Stimulated activated effector memory CD8-positive, alpha-beta T cell treated with anti-CD3 and anti-CD28 coated beads, Interleukin-12 subunit alpha, Interleukin-12 subunit beta, amount 100 ng/mL, for 72 hours (primary cell): ENCODE data around the gene OPA1.

Experiments used
- ATAC-seq: fragments of 150-1000 bp; cut with Tn5 transposase; 2 replicates; pipeline ENCODE4 v1.10.0; 2021
- DNase-seq, 2 donors: peaks; one replicate each; pipeline ENCODE4 v3.0.0; 2021 to 2022; ENCODE audit warnings: low spot score in 2 of 2
- H3K27ac Mint-ChIP-seq: one replicate; pipeline ENCODE4 v1.8.0; 2022; ENCODE audit warnings: mild to moderate bottlenecking, mixed read lengths
- H3K36me3 Mint-ChIP-seq: one replicate; pipeline ENCODE4 v1.8.0; 2022; ENCODE audit warnings: mild to moderate bottlenecking, mixed read lengths
- H3K4me1 Mint-ChIP-seq: one replicate; pipeline ENCODE4 v1.8.0; 2022; ENCODE audit warnings: mixed read lengths
- H3K4me3 Mint-ChIP-seq: one replicate; pipeline ENCODE4 v1.8.0; 2022; ENCODE audit warnings: mild to moderate bottlenecking, mixed read lengths
- H3K9me3 Mint-ChIP-seq: one replicate; pipeline ENCODE4 v1.8.0; 2022; ENCODE audit warnings: mixed read lengths

Gene OPA1

DNA sequence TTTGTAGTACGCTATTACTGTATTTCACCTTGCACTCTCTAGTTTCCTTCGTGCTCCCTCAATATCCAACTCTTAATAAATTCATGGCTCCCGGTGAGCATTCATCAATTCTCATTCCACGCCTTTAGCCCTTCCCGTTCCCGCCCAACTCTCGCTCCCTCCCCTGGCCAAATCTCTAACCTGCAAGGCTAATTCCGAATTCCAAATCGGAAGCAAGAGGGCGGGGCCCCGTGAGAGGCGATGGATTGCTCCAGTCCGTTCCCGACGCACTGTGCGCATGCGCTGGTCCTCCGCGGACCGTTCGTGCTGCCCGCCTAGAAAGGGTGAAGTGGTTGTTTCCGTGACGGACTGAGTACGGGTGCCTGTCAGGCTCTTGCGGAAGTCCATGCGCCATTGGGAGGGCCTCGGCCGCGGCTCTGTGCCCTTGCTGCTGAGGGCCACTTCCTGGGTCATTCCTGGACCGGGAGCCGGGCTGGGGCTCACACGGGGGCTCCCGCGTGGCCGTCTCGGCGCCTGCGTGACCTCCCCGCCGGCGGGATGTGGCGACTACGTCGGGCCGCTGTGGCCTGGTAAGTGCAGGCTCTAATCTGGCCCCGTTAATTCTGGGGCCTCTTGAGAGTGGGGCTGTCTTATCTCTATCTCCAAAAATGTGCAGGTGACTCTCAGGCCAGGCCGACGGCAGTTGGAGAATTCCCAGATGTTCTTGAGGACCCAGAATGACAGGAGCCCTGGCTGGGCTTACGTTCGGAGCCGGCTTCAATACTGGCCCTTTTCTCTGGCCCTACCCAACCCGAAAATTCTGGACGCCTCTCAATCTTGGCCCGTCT is at the start of gene OPA1:
TSS of gene OPA1 (plus strand) at position 368 of the 827 bp plus-strand sequence. CDS start at position 538, 170 bp downstream.
- DNase-seq (peak; percentile 80 to 95), ATAC-seq (peak; percentile 96)
- H3K36me3 Mint-ChIP-seq = peaks cover 41% of the 10 kb centered on the region
- peaks cover 29% of the 10 kb centered on the region for H3K4me1 Mint-ChIP-seq
- H3K9me3 Mint-ChIP-seq = no peaks in the 10 kb centered on the region
- H3K4me3 Mint-ChIP-seq = peak within 1 kb of the TSS; percentile 91
- H3K27ac Mint-ChIP-seq = peak within 1 kb of the TSS; percentile 99

DNA sequence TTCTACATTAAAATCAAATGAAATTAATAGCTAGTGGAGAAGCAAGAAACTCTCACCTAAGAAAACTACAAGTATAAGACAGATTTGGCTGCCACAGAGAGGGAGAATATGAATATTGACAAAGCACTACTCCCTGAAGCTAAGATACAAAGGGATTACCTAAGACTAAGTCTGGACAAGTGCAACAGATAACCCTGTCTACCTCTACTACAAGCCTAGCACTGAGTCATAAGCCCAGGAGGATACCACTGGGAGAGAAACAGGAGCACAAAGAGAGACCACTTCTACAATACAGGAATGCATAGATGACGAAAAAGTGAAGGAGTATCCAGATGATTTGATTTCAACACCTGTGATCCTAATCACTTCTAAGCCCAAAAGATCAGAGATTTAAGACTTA is 48.7 kb upstream of the OPA1 start:
- Mint-ChIP-seq H3K36me3 (no peaks in the 10 kb centered on the region), H3K27ac (no peak overlapping the region), H3K9me3 (no peaks in the 10 kb centered on the region), H3K4me1 (no peaks in the 10 kb centered on the region), H3K4me3 (no peak overlapping the region)
- ATAC-seq (no peak), DNase-seq (no peak)

GRCh38 chr3:193545304-193545703 is 47.7 kb upstream of the OPA1 start:
- no peak overlapping the region for H3K27ac Mint-ChIP-seq
- DNase-seq (no peak), ATAC-seq (no peak)
- H3K36me3 Mint-ChIP-seq = no peaks in the 10 kb centered on the region
- no peak overlapping the region for H3K4me3 Mint-ChIP-seq
- no peaks in the 10 kb centered on the region for H3K4me1 Mint-ChIP-seq
- no peaks in the 10 kb centered on the region for H3K9me3 Mint-ChIP-seq

GRCh38 chr3:193546129-193546528 is 46.9 kb upstream of the OPA1 start:
- Mint-ChIP-seq H3K4me3 (no peak overlapping the region), H3K36me3 (no peaks in the 10 kb centered on the region), H3K9me3 (no peaks in the 10 kb centered on the region), H3K27ac (no peak overlapping the region), H3K4me1 (no peaks in the 10 kb centered on the region)
- ATAC-seq (no peak), DNase-seq (no peak)

GRCh38 chr3:193548406-193548805 is 44.6 kb upstream of the OPA1 start:
- no peaks in the 10 kb centered on the region for H3K9me3 Mint-ChIP-seq
- H3K4me1 Mint-ChIP-seq = no peaks in the 10 kb centered on the region
- no peaks in the 10 kb centered on the region for H3K36me3 Mint-ChIP-seq
- no peak overlapping the region for H3K4me3 Mint-ChIP-seq
- no peak for ATAC-seq
- no peak overlapping the region for H3K27ac Mint-ChIP-seq
- no peak for DNase-seq

DNA sequence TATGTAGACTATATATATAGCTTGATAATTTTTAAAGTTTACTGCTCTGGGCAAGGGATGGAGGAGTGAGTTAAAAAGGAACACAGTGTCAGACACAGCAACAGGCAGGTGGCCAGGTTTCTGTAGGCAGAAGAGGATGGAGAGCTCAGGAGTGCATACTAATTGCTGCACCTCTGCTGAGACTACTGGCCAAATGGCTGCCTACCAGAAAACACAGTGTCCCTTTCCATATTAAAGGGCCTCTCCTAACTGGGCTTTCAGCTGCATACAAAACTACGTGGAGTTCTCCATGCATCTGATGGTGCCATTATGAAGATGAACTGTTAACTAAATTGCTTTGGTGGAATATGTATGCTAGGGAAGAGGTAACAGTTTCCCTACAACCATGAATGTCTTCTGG is 40.1 kb upstream of the OPA1 start:
- Mint-ChIP-seq H3K9me3 (no peaks in the 10 kb centered on the region), H3K36me3 (no peaks in the 10 kb centered on the region), H3K4me3 (no peak overlapping the region), H3K27ac (no peak overlapping the region), H3K4me1 (no peaks in the 10 kb centered on the region)
- no peak for ATAC-seq
- DNase-seq = no peak

- DNase-seq = no peak
- H3K4me1 Mint-ChIP-seq = no peaks in the 10 kb centered on the region
- no peak for ATAC-seq
- no peak overlapping the region for H3K4me3 Mint-ChIP-seq
- H3K36me3 Mint-ChIP-seq = no peaks in the 10 kb centered on the region
- no peaks in the 10 kb centered on the region for H3K9me3 Mint-ChIP-seq
- no peak overlapping the region for H3K27ac Mint-ChIP-seq
Measured at GRCh38 chr3:193553586-193553985, 39.4 kb upstream of the OPA1 start.

GRCh38 chr3:193554811-193555210 is 38.2 kb upstream of the OPA1 start, which contains the start of gene ATP13A4:
ATP13A4 (minus strand) TSS chr3:193554895; CDS start chr3:193554799, 96 bp downstream.
- no peak for DNase-seq
- ATAC-seq = no peak
- Mint-ChIP-seq H3K9me3 (no peaks in the 10 kb centered on the region), H3K4me1 (no peaks in the 10 kb centered on the region), H3K27ac (no peak within 1 kb of the TSS), H3K4me3 (no peak within 1 kb of the TSS), H3K36me3 (no peaks in the 10 kb centered on the region)

DNA sequence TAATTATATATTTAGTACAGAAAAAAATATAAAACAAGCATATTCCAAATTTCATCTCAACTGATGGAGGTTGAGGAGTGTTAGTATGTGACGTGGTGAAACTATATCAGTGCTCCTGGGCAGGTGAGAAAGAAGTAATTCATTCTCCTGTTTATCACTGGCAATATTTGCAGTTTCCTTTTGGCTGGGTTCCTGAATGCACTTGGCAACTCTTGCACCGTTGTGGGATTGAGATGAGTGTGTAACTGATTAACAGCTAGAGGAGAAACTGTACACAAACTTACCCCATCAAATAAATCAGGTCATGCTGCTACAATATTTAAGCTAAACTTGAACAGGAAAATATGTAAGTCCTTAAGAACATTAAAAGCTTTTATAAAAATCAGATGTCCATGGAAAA is 36.2 kb upstream of the OPA1 start:
- ATAC-seq (no peak), DNase-seq (no peak)
- no peaks in the 10 kb centered on the region for H3K4me1 Mint-ChIP-seq
- no peaks in the 10 kb centered on the region for H3K9me3 Mint-ChIP-seq
- H3K4me3 Mint-ChIP-seq = no peak overlapping the region
- H3K36me3 Mint-ChIP-seq = no peaks in the 10 kb centered on the region
- no peak overlapping the region for H3K27ac Mint-ChIP-seq

DNA sequence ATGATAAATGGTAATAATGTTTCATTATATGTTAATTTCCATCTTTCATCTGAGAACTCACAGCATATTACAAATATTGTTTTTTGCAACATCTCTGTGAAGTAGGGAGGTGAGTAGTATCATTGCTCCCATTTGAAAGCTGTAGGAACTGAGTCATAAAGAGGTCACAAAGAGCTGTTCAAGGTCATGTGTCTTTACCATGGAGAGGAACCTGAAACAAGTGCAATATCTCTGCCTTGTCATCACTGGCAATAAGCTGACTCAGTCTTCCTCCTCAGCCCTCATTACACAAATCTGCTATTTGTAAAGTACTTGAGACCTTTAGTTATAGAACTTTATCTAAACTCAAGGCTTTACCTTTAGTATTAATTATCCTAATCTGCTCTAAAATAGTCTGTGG is 33.9 kb upstream of the OPA1 start:
- no peaks in the 10 kb centered on the region for H3K9me3 Mint-ChIP-seq
- H3K4me3 Mint-ChIP-seq = no peak overlapping the region
- peak; percentile 67 for ATAC-seq
- DNase-seq = no peak
- no peak overlapping the region for H3K27ac Mint-ChIP-seq
- no peaks in the 10 kb centered on the region for H3K36me3 Mint-ChIP-seq
- no peaks in the 10 kb centered on the region for H3K4me1 Mint-ChIP-seq

GRCh38 chr3:193560091-193560490 is 32.9 kb upstream of the OPA1 start:
- H3K27ac Mint-ChIP-seq = peak overlapping the region; percentile 24
- no peak for DNase-seq
- H3K4me3 Mint-ChIP-seq = no peak overlapping the region
- no peaks in the 10 kb centered on the region for H3K9me3 Mint-ChIP-seq
- ATAC-seq = no peak
- no peaks in the 10 kb centered on the region for H3K36me3 Mint-ChIP-seq
- H3K4me1 Mint-ChIP-seq = no peaks in the 10 kb centered on the region

DNA sequence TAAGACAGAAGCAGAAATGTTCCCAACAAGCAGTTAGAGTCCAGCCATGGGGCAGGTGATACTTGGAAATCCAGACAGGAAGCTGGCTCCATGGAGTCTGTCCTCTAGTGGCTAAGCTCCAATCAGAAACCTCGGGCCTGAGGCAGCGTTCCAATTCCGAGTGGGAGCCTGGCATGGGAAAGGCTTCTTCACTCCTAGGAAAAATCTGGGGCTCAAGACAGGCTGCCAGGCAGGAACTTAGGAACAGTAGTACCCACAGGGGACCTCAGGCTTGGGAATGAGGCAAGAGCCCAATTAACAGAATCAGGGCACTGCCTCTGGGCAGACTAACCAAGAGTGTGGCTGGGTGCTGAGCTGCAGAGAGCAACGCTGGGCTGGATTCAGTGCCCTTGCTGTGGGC is 32.1 kb upstream of the OPA1 start:
- no peaks in the 10 kb centered on the region for H3K36me3 Mint-ChIP-seq
- H3K27ac Mint-ChIP-seq = peak overlapping the region; percentile 24
- no peaks in the 10 kb centered on the region for H3K4me1 Mint-ChIP-seq
- DNase-seq (no peak), ATAC-seq (no peak)
- no peak overlapping the region for H3K4me3 Mint-ChIP-seq
- no peaks in the 10 kb centered on the region for H3K9me3 Mint-ChIP-seq

- no peak for ATAC-seq
- no peak overlapping the region for H3K4me3 Mint-ChIP-seq
- H3K4me1 Mint-ChIP-seq = no peaks in the 10 kb centered on the region
- H3K36me3 Mint-ChIP-seq = no peaks in the 10 kb centered on the region
- no peak for DNase-seq
- H3K9me3 Mint-ChIP-seq = no peaks in the 10 kb centered on the region
- no peak overlapping the region for H3K27ac Mint-ChIP-seq
Measured at GRCh38 chr3:193563426-193563825, 29.6 kb upstream of the OPA1 start.

DNA sequence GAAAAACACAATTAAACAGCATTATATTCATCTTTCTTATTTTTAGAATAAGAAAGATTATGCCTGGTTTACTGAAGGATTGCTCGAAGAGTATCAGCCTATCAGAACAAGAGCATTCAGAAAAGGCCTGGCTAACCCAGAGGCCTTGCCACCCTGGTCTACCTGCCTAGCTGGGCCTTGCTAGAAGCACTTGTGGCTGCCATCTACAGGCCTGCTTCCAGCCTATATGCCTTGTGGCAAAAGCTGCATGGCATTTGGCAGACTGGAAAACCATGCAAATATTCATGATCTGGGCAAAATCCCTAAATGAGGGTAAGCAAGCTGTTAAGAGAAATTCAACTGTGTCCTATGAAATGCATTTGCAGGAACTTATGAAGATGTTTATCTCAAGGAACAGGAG is 29.0 kb upstream of the OPA1 start:
- ATAC-seq (no peak), DNase-seq (no peak)
- no peaks in the 10 kb centered on the region for H3K4me1 Mint-ChIP-seq
- no peak overlapping the region for H3K27ac Mint-ChIP-seq
- no peak overlapping the region for H3K4me3 Mint-ChIP-seq
- H3K36me3 Mint-ChIP-seq = no peaks in the 10 kb centered on the region
- H3K9me3 Mint-ChIP-seq = no peaks in the 10 kb centered on the region

- no peak overlapping the region for H3K27ac Mint-ChIP-seq
- no peak for DNase-seq
- no peak overlapping the region for H3K4me3 Mint-ChIP-seq
- no peaks in the 10 kb centered on the region for H3K36me3 Mint-ChIP-seq
- no peaks in the 10 kb centered on the region for H3K4me1 Mint-ChIP-seq
- no peak for ATAC-seq
- H3K9me3 Mint-ChIP-seq = no peaks in the 10 kb centered on the region
Measured at GRCh38 chr3:193569119-193569518, 23.9 kb upstream of the OPA1 start.

DNA sequence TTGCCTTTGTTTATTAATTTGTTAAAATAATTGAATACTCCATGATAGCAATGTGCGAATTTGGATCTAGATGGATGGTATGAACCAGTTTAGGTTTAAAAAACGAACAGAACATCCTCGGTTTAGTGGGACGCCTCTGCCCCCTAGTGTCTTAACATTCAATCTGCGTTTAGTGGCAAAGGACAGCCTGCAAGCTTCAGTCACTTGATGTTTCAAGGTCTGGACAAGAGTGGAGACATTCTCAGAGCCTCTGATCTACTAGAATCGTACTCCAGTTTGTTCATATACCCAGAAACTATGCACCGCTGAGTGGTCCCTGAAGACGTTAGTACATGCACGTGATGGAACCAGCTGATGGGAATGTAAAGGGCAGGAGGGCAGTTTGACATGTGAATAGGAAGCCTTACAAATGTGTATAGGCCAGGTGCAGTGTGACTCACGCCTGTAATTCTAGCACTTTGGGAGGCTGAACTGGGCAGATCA is 20.5 kb upstream of the OPA1 start:
- ATAC-seq (peak; percentile 61), DNase-seq (peak; percentile 17 to 57)
- no peaks in the 10 kb centered on the region for H3K4me1 Mint-ChIP-seq
- no peaks in the 10 kb centered on the region for H3K36me3 Mint-ChIP-seq
- H3K27ac Mint-ChIP-seq = no peak overlapping the region
- no peak overlapping the region for H3K4me3 Mint-ChIP-seq
- H3K9me3 Mint-ChIP-seq = no peaks in the 10 kb centered on the region
